ENCODE data around the gene DCK. TPM values are rescaled to one million over a fixed set of nuclear protein-coding genes. Genes with fewer than 3 reads are reported as not detected.

The DCK gene
- total RNA-seq, 1 donor from 2014 or later, result 10.8 TPM

GRCh38 chr4:71049395-71049794, 55.9 kb downstream of the DCK start:
- Mint-ChIP-seq H3K36me3 (ENCODE audit: low read depth, unreplicated experiment) (peaks cover 4% of the 10 kb centered on the region), H3K27ac (ENCODE audit: unreplicated experiment) (no peak overlapping the region), H3K4me1 (ENCODE audit: low read depth, unreplicated experiment) (no peaks in the 10 kb centered on the region), H3K27me3 (ENCODE audit: low read depth, unreplicated experiment) (no peaks in the 10 kb centered on the region), H3K4me3 (ENCODE audit: unreplicated experiment) (no peak overlapping the region), H3K9me3 (ENCODE audit: unreplicated experiment) (no peaks in the 10 kb centered on the region)
- Histone ChIP-seq H4K20me1 (ENCODE audit: insufficient read depth, low read length) (no peaks in the 10 kb centered on the region), H3K27ac (ENCODE audit: low read depth, low read length) (no peak overlapping the region), H2AFZ (ENCODE audit: low read depth, low read length) (no peak overlapping the region), H3K4me3 (ENCODE audit: insufficient read depth, low read depth, low read length) (no peak overlapping the region), H3K4me2 (ENCODE audit: low read length) (no peak overlapping the region), H3K79me2 (ENCODE audit: insufficient read depth, low read length) (no peaks in the 10 kb centered on the region), H3K4me1 (ENCODE audit: insufficient read depth, low read length) (no peaks in the 10 kb centered on the region), H3K9me3 (ENCODE audit: insufficient read depth, low read depth, low read length) (no peaks in the 10 kb centered on the region), H3K27me3 (ENCODE audit: insufficient read depth, low read length) (no peaks in the 10 kb centered on the region), H3K36me3 (ENCODE audit: insufficient read depth, low read length) (no peaks in the 10 kb centered on the region), H3K9ac (ENCODE audit: low read length) (no peak overlapping the region)
- DNase-seq (ENCODE audit: low read depth) (no peak), FAIRE-seq (no peak)
- no peak for TF ChIP-seq EZH2 (IDR thresholded peaks at IDR 0.05; ENCODE audit: insufficient read depth, low read length)
- no peak for TF ChIP-seq CTCF (IDR thresholded peaks at IDR 0.05; ENCODE audit: insufficient read depth, low read depth, low read length)

GRCh38 chr4:71050809-71051208, 57.4 kb downstream of the DCK start:
- Mint-ChIP-seq H3K27me3 (ENCODE audit: low read depth, unreplicated experiment) (no peaks in the 10 kb centered on the region), H3K4me1 (ENCODE audit: low read depth, unreplicated experiment) (no peaks in the 10 kb centered on the region), H3K4me3 (ENCODE audit: unreplicated experiment) (no peak overlapping the region), H3K9me3 (ENCODE audit: unreplicated experiment) (no peaks in the 10 kb centered on the region), H3K27ac (ENCODE audit: unreplicated experiment) (no peak overlapping the region), H3K36me3 (ENCODE audit: low read depth, unreplicated experiment) (peaks cover 2% of the 10 kb centered on the region)
- Histone ChIP-seq H3K9ac (ENCODE audit: low read length) (no peak overlapping the region), H3K9me3 (ENCODE audit: insufficient read depth, low read depth, low read length) (no peaks in the 10 kb centered on the region), H2AFZ (ENCODE audit: low read depth, low read length) (no peak overlapping the region), H3K36me3 (ENCODE audit: insufficient read depth, low read length) (no peaks in the 10 kb centered on the region), H3K79me2 (ENCODE audit: insufficient read depth, low read length) (no peaks in the 10 kb centered on the region), H3K4me3 (ENCODE audit: insufficient read depth, low read depth, low read length) (no peak overlapping the region), H4K20me1 (ENCODE audit: insufficient read depth, low read length) (no peaks in the 10 kb centered on the region), H3K4me1 (ENCODE audit: insufficient read depth, low read length) (no peaks in the 10 kb centered on the region), H3K4me2 (ENCODE audit: low read length) (no peak overlapping the region), H3K27me3 (ENCODE audit: insufficient read depth, low read length) (no peaks in the 10 kb centered on the region), H3K27ac (ENCODE audit: low read depth, low read length) (no peak overlapping the region)
- DNase-seq (ENCODE audit: low read depth) (no peak), FAIRE-seq (no peak)
- TF ChIP-seq EZH2 (IDR thresholded peaks at IDR 0.05; ENCODE audit: insufficient read depth, low read length), result no peak
- no peak for TF ChIP-seq CTCF (IDR thresholded peaks at IDR 0.05; ENCODE audit: insufficient read depth, low read depth, low read length)

- no peaks in the 10 kb centered on the region for H3K27me3 Mint-ChIP-seq (ENCODE audit: low read depth, unreplicated experiment)
- no peak for DNase-seq (ENCODE audit: low read depth)
- Histone ChIP-seq H3K9ac (ENCODE audit: low read length) (no peak overlapping the region), H3K27me3 (ENCODE audit: insufficient read depth, low read length) (no peaks in the 10 kb centered on the region), H3K4me2 (ENCODE audit: low read length) (no peak overlapping the region), H3K9me3 (ENCODE audit: insufficient read depth, low read depth, low read length) (no peaks in the 10 kb centered on the region), H2AFZ (ENCODE audit: low read depth, low read length) (no peak overlapping the region), H3K79me2 (ENCODE audit: insufficient read depth, low read length) (no peaks in the 10 kb centered on the region), H4K20me1 (ENCODE audit: insufficient read depth, low read length) (no peaks in the 10 kb centered on the region), H3K27ac (ENCODE audit: low read depth, low read length) (no peak overlapping the region), H3K4me3 (ENCODE audit: insufficient read depth, low read depth, low read length) (no peak overlapping the region), H3K4me1 (ENCODE audit: insufficient read depth, low read length) (no peaks in the 10 kb centered on the region), H3K36me3 (ENCODE audit: insufficient read depth, low read length) (no peaks in the 10 kb centered on the region)
- no peak overlapping the region for H3K27ac Mint-ChIP-seq (ENCODE audit: unreplicated experiment)
- FAIRE-seq, result no peak
- no peak overlapping the region for H3K4me3 Mint-ChIP-seq (ENCODE audit: unreplicated experiment)
- no peaks in the 10 kb centered on the region for H3K9me3 Mint-ChIP-seq (ENCODE audit: unreplicated experiment)
- TF ChIP-seq CTCF (IDR thresholded peaks at IDR 0.05; ENCODE audit: insufficient read depth, low read depth, low read length), result no peak
- no peak for TF ChIP-seq EZH2 (IDR thresholded peaks at IDR 0.05; ENCODE audit: insufficient read depth, low read length)
- H3K4me1 Mint-ChIP-seq (ENCODE audit: low read depth, unreplicated experiment), result no peaks in the 10 kb centered on the region
- no peaks in the 10 kb centered on the region for H3K36me3 Mint-ChIP-seq (ENCODE audit: low read depth, unreplicated experiment)
Measured at GRCh38 chr4:71052034-71052433, 58.6 kb downstream of the DCK start.
